Measurements from ENCODE around the gene STARD3. TPM values are rescaled to one million over a fixed set of nuclear protein-coding genes. Genes with fewer than 3 reads are reported as not detected.

The STARD3 gene
- total and polyA plus RNA-seq, 2 of the 13 experiments (the other 11 are each of a cell fraction or from before 2014, with no cell fraction given): 34.6 to 100 TPM

GRCh38 chr17:39652587-39653315 lies 15.8 kb downstream of the STARD3 start (continued):
- TF ChIP-seq, protein P1, sequence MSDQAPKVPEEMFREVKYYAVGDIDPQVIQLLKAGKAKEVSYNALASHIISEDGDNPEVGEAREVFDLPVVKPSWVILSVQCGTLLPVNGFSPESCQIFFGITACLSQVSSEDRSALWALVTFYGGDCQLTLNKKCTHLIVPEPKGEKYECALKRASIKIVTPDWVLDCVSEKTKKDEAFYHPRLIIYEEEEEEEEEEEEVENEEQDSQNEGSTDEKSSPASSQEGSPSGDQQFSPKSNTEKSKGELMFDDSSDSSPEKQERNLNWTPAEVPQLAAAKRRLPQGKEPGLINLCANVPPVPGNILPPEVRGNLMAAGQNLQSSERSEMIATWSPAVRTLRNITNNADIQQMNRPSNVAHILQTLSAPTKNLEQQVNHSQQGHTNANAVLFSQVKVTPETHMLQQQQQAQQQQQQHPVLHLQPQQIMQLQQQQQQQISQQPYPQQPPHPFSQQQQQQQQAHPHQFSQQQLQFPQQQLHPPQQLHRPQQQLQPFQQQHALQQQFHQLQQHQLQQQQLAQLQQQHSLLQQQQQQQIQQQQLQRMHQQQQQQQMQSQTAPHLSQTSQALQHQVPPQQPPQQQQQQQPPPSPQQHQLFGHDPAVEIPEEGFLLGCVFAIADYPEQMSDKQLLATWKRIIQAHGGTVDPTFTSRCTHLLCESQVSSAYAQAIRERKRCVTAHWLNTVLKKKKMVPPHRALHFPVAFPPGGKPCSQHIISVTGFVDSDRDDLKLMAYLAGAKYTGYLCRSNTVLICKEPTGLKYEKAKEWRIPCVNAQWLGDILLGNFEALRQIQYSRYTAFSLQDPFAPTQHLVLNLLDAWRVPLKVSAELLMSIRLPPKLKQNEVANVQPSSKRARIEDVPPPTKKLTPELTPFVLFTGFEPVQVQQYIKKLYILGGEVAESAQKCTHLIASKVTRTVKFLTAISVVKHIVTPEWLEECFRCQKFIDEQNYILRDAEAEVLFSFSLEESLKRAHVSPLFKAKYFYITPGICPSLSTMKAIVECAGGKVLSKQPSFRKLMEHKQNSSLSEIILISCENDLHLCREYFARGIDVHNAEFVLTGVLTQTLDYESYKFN (CRISPR knock-in tag; conservative IDR thresholded peaks at IDR 0.05): peak; percentile 76
- TF ChIP-seq, protein P2, sequence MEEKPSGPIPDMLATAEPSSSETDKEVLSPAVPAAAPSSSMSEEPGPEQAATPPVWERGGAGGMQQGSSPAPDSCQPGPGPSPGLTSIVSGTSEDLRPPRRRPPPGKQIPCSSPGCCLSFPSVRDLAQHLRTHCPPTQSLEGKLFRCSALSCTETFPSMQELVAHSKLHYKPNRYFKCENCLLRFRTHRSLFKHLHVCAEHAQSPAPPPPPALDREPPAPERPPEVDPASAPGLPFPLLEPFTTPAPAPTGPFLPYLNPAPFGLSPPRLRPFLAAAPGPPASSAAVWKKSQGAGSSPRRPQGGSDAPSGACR (CRISPR knock-in tag; IDR thresholded peaks at IDR 0.05): 0 out of 2 replicates have a peak, but pooled peaks have one; percentile 27
- TF ChIP-seq CENPT (CRISPR knock-in tag; IDR thresholded peaks at IDR 0.05; ENCODE audit: low read depth): 0 out of 2 replicates have a peak, but pooled peaks have one; percentile 24
- TF ChIP-seq KLF13 (CRISPR knock-in tag; IDR thresholded peaks at IDR 0.05): no peak
- TF ChIP-seq ZNF839 (CRISPR knock-in tag; IDR thresholded peaks at IDR 0.05; ENCODE audit: borderline replicate concordance): no peak
- TF ChIP-seq ZFP36L2 (CRISPR knock-in tag; IDR thresholded peaks at IDR 0.05): no peak
- TF ChIP-seq, protein P3, sequence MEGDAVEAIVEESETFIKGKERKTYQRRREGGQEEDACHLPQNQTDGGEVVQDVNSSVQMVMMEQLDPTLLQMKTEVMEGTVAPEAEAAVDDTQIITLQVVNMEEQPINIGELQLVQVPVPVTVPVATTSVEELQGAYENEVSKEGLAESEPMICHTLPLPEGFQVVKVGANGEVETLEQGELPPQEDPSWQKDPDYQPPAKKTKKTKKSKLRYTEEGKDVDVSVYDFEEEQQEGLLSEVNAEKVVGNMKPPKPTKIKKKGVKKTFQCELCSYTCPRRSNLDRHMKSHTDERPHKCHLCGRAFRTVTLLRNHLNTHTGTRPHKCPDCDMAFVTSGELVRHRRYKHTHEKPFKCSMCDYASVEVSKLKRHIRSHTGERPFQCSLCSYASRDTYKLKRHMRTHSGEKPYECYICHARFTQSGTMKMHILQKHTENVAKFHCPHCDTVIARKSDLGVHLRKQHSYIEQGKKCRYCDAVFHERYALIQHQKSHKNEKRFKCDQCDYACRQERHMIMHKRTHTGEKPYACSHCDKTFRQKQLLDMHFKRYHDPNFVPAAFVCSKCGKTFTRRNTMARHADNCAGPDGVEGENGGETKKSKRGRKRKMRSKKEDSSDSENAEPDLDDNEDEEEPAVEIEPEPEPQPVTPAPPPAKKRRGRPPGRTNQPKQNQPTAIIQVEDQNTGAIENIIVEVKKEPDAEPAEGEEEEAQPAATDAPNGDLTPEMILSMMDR (CRISPR knock-in tag; IDR thresholded peaks at IDR 0.05): peak; percentile 6; the same call in 1 of the 2 replicates
- no peak for TF ChIP-seq FOXA1 (IDR thresholded peaks at IDR 0.05)
- TF ChIP-seq FOXA1 (CRISPR knock-in tag; IDR thresholded peaks at IDR 0.05): peak; percentile 43
- peak; percentile 80 for TF ChIP-seq AKAP8 (CRISPR knock-in tag; IDR thresholded peaks at IDR 0.05)
- TF ChIP-seq ZNF331 (CRISPR knock-in tag; IDR thresholded peaks at IDR 0.05): 0 out of 2 replicates have a peak, but pooled peaks have one; percentile 40
- TF ChIP-seq SP5 (CRISPR knock-in tag; IDR thresholded peaks at IDR 0.05; ENCODE audit: borderline replicate concordance, low read depth): peak; percentile 88
- TF ChIP-seq ZFP41 (CRISPR knock-in tag; IDR thresholded peaks at IDR 0.05; ENCODE audit: borderline replicate concordance): no peak
- TF ChIP-seq ZNF589 (CRISPR knock-in tag; conservative IDR thresholded peaks at IDR 0.05): no peak
- no peak for TF ChIP-seq NCOA1 (CRISPR knock-in tag; IDR thresholded peaks at IDR 0.05)
- TF ChIP-seq, protein P4, sequence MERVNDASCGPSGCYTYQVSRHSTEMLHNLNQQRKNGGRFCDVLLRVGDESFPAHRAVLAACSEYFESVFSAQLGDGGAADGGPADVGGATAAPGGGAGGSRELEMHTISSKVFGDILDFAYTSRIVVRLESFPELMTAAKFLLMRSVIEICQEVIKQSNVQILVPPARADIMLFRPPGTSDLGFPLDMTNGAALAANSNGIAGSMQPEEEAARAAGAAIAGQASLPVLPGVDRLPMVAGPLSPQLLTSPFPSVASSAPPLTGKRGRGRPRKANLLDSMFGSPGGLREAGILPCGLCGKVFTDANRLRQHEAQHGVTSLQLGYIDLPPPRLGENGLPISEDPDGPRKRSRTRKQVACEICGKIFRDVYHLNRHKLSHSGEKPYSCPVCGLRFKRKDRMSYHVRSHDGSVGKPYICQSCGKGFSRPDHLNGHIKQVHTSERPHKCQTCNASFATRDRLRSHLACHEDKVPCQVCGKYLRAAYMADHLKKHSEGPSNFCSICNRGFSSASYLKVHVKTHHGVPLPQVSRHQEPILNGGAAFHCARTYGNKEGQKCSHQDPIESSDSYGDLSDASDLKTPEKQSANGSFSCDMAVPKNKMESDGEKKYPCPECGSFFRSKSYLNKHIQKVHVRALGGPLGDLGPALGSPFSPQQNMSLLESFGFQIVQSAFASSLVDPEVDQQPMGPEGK (CRISPR knock-in tag; IDR thresholded peaks at IDR 0.05): peak; percentile 92
- TF ChIP-seq POLR2AphosphoS5 (IDR thresholded peaks at IDR 0.05; ENCODE audit: low read depth, low read length): no peak
- no peak for TF ChIP-seq ZNF282 (IDR thresholded peaks at IDR 0.05; ENCODE audit: partially characterized antibody)
- no peak for TF ChIP-seq MED13 (CRISPR knock-in tag; IDR thresholded peaks at IDR 0.05)

Data from HepG2 (cell line).